Middle frontal gyrus (tissue), 1 donor: ENCODE data around the gene ZNF213.
"Not testable (repeated sequence)": the region's sequence is repeated elsewhere in the genome, so short reads cannot be mapped to it uniquely, and the experiment has no call there.

Source experiments
- DNase-seq: peaks from one replicate; pipeline ENCODE4 v3.0.0-alpha.2; 2015; ENCODE audit warnings: low spot score; ENCODE audit errors: extremely low spot score

Gene ZNF213

GRCh38 chr16:3170440-3171180 is 35.8 kb downstream of the ZNF213 start:
- no peak for DNase-seq

- no peak for DNase-seq
These were observed 36.5 kb downstream of the ZNF213 start for GRCh38 chr16:3171181-3171854.

- no peak for DNase-seq
These were observed 37.2 kb downstream of the ZNF213 start for GRCh38 chr16:3171855-3172593.

GRCh38 chr16:3173892-3174617 is 39.2 kb downstream of the ZNF213 start:
- no peak for DNase-seq

GRCh38 chr16:3174618-3175148 is 39.9 kb downstream of the ZNF213 start:
- no peak for DNase-seq

- no peak for DNase-seq
These were observed 40.6 kb downstream of the ZNF213 start for GRCh38 chr16:3175157-3176093.

- DNase-seq, result no peak
These were observed 44.8 kb downstream of the ZNF213 start for GRCh38 chr16:3179651-3180050.

- DNase-seq, result no peak
These were observed 45.6 kb downstream of the ZNF213 start for GRCh38 chr16:3180445-3180878.

- DNase-seq, result not testable (repeated sequence)
These were observed 47.4 kb downstream of the ZNF213 start for GRCh38 chr16:3182293-3182607.

GRCh38 chr16:3182608-3183444 is 48.0 kb downstream of the ZNF213 start:
- no peak for DNase-seq

- DNase-seq, result no peak
These were observed 48.8 kb downstream of the ZNF213 start for GRCh38 chr16:3183445-3184139.

GRCh38 chr16:3186946-3187690 is 52.3 kb downstream of the ZNF213 start:
- DNase-seq, result no peak

GRCh38 chr16:3187798-3188674 is 53.2 kb downstream of the ZNF213 start, which contains the start of gene OR1F1:
OR1F1 (plus strand) TSS chr16:3188204.
- DNase-seq, result no peak

- DNase-seq, result no peak
These were observed 53.8 kb downstream of the ZNF213 start for GRCh38 chr16:3188675-3188924.

GRCh38 chr16:3188925-3189825 is 54.3 kb downstream of the ZNF213 start:
- DNase-seq, result no peak

- no peak for DNase-seq
These were observed 55.0 kb downstream of the ZNF213 start for GRCh38 chr16:3189869-3190268.
